HEK293T (cell line): ENCODE results near the gene AQP9.

Source experiments
- ARNT ChIP-seq: fragments of 450-650 bp; IDR thresholded peaks from 2 replicates; pipeline ENCODE4 v1.6.1; 2017; ENCODE audit warnings: mild to moderate bottlenecking
- CTBP1 ChIP-seq: fragments of 450-650 bp; IDR thresholded peaks from 2 replicates; pipeline ENCODE4 v1.6.1; 2016; ENCODE audit warnings: borderline replicate concordance
- FOXM1 ChIP-seq: fragments of 450-650 bp; IDR thresholded peaks from 2 replicates; pipeline ENCODE4 v1.6.1; 2017; ENCODE audit warnings: mild to moderate bottlenecking, borderline replicate concordance

DNA sequence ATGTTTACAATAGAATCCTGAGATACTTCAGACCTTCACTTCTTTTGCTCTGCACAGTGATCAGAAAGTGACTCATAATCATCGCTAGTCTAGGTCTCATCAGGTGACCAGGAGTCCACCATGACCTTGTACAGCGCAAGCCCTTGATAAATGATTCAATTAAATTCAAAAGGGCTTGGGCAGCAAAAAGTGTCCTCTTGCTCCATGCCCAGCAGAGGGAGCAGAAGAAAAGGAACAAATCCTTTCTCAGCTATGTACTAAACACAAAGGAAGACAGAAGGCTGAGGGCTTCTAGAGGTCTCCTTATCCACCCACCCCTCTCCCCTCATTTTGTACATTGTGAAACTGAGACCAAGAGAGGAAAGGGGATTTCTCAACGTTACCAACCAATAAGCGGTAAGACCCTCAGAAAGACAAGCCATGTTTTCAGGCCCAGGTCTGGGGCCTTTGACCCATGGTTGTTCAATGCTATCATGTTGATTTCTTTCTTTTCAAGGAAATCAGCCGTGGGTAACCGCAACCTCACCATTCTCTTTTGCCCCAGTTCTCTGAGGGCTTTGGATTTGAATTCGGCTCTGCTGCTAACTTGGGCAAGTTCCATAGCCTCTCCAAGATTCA is 74.8 kb downstream of the AQP9 start:
- TF ChIP-seq FOXM1 = no peak
- no peak for TF ChIP-seq CTBP1
- TF ChIP-seq ARNT = no peak
